DMS79 treated with DMSO at 0.1 percent for 48 hours (cell line): ENCODE measurements around the gene FCRL2.

Experiments used
- DNase-seq: peaks from one replicate; lab custom pipeline; 2025; lab: John Stamatoyannopoulos, UW

Gene FCRL2

DNA sequence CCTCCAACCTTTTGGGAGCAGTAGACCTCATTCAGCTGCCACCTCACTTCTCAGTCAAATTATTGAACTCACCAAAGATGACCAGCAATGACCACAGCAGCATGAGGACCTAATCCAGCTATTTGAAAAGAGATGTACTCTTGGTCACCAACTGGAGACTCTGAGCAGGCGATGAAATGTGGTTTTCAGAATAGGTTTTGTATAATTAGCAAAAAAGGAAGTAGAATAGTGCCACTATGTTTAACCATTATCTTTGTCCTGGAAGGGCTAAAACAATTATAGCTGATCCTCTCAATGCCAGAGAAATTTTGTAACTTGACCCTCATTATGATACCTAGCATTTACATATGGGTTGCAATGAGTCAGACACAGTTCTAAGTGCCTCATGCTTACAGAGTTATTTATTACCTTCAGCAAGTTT is at the start of gene FCRL2:
Gene FCRL2 (minus strand): TSS at position 162 of the 421 bp plus-strand sequence. CDS start 59 bp downstream, at position 103.
- no peak for DNase-seq

GRCh38 chr1:157820299-157820698 is 43.4 kb upstream of the FCRL2 start:
- no peak for DNase-seq

GRCh38 chr1:157819896-157820295 is 43.0 kb upstream of the FCRL2 start, which contains the start of gene FCRL1:
Gene FCRL1, minus strand, starts transcription at chr1:157820120. Its CDS starts 83 bp downstream, at chr1:157820037.
- DNase-seq, result no peak

DNA sequence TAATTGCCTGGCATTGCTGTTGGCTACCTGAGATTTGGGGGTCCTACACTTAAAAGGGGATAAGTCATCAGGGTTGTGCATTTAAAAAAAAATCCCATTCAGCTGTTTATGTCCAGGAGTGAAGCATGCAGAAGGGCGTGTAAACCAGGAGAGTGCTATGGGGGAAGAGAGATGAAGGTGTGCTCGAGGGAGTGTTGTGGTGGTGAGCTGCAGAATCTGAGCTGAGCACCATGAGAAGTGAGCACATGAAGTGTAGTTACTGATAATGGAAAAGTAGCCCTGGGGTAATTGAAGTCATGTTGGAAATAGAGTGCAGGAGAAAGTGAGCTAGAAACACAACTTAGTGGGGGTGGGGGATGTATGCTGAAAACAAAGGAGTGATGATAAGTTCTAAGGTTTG is 42.3 kb upstream of the FCRL2 start:
- DNase-seq, result no peak

DNA sequence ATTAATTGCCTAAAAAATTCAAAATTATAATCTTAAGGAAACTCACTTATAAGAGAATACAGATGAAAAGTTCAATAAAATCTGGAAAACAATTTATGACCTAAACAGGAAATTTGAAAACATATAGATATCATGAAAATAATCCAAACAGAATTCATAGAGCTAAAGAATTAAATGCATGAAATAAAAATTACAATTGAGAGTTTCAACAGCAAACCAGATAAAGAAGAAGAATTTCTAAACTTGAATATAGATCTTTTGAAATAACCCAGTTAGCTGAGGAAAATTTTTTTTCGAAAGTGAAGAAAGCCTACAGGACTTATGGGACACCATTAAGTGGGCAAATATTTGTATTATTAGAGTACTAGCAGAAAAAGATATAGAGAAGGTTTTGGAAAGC is 36.3 kb upstream of the FCRL2 start:
- no peak for DNase-seq

DNA sequence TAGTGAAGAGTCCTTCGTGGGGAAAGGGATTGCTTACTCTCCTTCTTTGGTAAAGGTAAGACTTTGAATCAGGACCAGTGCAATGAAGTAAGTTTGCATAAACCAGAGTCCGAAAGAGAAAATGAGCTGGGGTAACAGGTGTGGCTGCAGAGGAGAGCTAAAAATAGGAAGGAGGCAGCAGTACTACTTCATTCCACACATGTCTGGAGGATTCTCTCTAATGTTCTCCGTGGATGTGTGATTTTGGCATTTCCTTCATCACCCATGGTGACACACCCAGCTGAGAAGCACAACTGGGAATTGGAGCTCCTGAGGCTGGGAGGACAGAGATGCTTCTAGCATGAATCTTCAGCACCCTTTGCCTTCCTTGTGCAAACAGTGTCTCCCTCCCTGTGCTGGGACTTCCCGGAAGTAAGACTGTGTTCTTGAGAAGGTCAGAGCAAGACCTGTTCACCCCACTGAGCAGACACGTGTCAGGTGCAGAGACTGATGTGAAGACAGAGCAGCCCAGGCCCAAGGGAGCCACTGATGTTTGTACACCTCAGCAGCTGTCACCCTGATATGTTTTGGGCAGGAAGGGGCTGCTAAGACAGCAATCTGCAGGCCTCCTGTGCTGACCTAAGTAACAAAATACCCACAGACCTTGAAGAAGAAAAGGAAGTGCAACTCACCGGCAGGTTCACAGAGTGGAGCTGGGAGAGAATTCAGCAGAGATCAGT is 29.7 kb upstream of the FCRL2 start:
- no peak for DNase-seq

DNA sequence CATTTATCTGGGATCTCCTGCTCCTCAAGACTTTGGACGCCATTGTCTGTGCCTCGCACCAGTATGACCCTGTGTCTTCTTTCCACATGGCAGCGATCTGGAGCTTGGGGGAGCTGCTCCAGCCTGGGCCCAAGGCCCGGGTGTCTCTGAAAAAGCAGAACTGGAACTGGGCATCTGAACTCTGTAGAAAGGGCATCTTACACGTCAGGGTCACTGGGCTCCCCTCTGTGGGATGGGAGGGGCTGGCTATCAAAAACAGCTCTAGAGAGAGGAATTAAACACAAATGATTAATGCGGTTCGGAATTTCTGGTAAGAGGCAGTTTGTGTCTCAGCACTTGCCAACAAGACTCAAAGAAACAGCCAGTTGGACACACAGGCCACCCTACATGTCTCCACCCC is 26.9 kb upstream of the FCRL2 start:
- DNase-seq, result no peak

DNA sequence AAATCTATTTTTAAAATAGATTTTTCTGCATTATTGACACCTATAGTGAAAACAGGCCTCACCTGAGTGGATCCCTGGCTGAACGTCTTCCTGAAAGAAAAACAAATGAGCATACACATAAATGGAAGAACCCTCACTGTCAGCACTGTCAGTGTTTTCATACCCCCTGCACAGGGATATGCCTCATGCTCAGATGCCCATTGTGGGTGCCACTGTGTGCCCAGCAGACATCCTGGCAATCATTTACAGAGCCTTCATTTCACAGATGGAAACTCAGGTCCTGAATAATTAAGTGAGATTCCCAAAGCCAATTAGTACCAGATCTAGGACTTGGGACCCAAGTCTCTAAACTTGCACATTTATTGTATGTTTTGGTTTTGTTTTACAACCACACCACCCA is 23.1 kb upstream of the FCRL2 start:
- no peak for DNase-seq

GRCh38 chr1:157798211-157798610 is 21.3 kb upstream of the FCRL2 start:
- no peak for DNase-seq

- no peak for DNase-seq
Observed at GRCh38 chr1:157785248-157785647, 8.3 kb upstream of the FCRL2 start.

- DNase-seq, result no peak
Observed at GRCh38 chr1:157784801-157785200, 7.9 kb upstream of the FCRL2 start.

DNA sequence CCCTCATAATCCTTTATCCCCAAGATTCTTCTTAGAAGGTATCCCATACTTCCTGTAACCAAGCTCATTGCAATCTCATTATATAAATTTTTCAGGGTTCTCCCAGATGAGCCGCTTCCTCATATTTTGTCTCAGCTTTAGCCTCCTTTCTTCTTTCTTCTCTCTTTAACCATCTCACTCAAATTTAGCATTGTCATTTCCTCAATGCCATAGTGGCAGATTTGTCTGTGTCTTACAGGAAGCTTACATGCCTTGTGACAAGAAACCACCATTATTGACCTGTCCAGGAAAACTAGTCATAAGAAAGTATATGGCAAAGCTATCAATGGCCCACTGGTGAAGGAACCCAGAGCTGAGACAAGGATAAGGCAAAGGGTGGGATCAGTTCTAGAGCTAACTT is 6.0 kb upstream of the FCRL2 start:
- no peak for DNase-seq

- DNase-seq, result no peak
Observed at GRCh38 chr1:157781048-157781447, 4.1 kb upstream of the FCRL2 start.

DNA sequence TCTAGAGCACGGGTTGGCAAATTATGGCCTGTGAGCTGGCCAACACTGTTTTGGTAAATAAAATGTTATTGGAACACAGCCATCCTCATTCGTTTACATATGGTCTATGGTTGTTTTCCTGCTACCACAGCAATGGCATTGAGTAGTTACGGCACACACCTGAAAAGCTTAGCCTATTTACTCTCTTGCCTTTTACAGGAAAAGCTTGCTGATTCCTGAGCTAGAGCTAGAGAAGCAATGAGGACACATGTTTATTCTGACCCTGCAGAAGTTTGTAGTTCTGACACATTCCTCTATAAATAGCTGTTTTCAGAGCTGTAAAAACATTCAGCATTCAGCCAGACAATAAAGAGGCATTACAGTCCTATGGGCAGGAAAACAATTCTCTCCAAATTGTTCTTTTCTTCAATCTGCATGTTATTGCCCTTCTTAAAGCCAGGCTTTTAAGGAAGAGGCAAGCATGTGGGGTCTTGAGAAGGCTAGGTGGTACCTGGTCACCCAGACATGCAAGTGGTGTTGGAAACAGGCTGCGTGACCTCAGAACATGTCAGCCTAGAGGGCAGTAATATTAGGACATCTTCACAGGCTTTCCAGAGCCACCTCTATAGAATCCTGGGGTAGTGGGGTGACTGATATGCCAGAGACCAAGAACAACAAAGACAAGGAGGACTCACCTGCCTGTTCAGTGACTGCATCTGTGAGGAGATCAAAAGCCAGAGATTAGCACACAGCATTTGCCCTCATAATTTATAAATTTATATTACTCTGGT is 1.6 kb downstream of the FCRL2 start:
- DNase-seq, result no peak

GRCh38 chr1:157774412-157774811 is 2.5 kb downstream of the FCRL2 start:
- DNase-seq, result no peak

- no peak for DNase-seq
Observed at GRCh38 chr1:157773493-157774350, 3.2 kb downstream of the FCRL2 start.

- no peak for DNase-seq
Observed at GRCh38 chr1:157771661-157772425, 5.1 kb downstream of the FCRL2 start.

- DNase-seq, result no peak
Observed at GRCh38 chr1:157770442-157771043, 6.4 kb downstream of the FCRL2 start.

GRCh38 chr1:157766792-157767191 is 10.1 kb downstream of the FCRL2 start:
- no peak for DNase-seq

DNA sequence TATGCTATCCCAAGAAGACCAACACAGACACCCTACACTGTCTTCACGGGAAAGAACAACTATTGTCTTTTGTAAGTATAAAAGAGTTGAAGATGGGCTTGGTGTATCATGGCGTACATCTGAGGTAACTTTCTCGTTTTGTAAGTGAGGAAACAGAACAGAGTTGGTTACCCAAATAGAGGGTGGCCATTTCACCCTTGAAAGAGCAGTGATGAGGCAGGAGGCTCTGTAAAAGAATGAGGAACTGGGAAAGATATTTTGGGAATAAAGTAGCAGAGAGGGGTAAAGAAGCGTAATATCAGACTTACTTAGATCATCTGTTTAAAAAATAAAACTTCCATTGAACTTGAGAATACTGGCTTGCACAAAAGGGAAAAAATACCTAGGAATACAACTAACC is 18.9 kb downstream of the FCRL2 start:
- DNase-seq, result no peak

- DNase-seq, result no peak
Observed at GRCh38 chr1:157753611-157754010, 23.3 kb downstream of the FCRL2 start.
